HK-2 (cell line): ENCODE data around the gene PTTG2.
"Not testable (repeated sequence)": the region's sequence is repeated elsewhere in the genome, so short reads cannot be mapped to it uniquely, and the experiment has no call there.

Source experiments
- DNase-seq: peaks from one replicate; pipeline ENCODE4 v3.0.0-alpha.2; 2018; ENCODE audit not compliant: unreplicated experiment

The PTTG2 gene

GRCh38 chr4:37960098-37960497 lies at the start of gene PTTG2:
PTTG2 (plus strand) TSS chr4:37960398; CDS start chr4:37960435, 37 bp downstream.
- DNase-seq, result no peak

GRCh38 chr4:37914539-37914938 lies 45.7 kb upstream of the PTTG2 start:
- no peak for DNase-seq

DNA sequence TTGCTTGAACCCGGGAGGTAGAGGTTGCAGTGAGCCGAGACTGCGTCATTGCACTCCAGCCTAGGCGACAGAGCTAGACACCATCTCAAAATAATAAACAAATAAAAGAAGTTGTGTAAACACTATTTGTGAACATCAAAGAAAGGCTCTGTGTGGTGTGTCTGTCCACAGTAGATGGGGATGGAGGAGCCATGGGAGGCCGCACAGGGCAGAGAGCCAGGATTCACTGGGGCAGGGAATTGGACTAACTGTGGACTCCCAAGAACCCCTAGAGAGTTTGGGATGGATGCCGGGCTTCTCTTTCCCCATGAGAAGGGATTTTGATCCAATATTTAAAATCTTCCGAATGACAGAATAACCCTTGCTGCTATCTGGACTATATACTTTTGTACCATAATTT lies 42.8 kb upstream of the PTTG2 start:
- no peak for DNase-seq

- DNase-seq, result no peak
These were observed 41.5 kb upstream of the PTTG2 start for GRCh38 chr4:37918653-37919052.

GRCh38 chr4:37922328-37922727 lies 37.9 kb upstream of the PTTG2 start:
- DNase-seq, result no peak

DNA sequence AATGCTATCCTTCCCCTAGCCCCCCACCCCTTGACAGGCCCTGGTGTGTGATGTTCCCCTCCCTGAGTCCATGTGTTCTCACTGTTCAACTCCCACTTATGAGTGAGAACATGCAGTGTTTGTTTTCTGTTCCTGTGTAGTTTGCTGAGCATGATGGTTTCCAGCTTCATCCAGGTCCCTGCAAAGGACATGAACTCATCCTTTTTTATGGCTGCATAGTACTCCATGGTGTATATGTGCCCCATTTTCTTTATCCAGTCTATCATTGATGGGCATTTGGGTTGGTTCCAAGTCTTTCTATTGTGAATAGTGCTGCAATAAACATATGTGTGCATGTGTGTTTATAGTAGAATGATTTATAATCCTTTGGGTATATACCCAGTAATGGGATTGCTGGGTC lies 37.1 kb upstream of the PTTG2 start:
- not testable (repeated sequence) for DNase-seq

GRCh38 chr4:37924946-37925345 lies 35.3 kb upstream of the PTTG2 start:
- no peak for DNase-seq

DNA sequence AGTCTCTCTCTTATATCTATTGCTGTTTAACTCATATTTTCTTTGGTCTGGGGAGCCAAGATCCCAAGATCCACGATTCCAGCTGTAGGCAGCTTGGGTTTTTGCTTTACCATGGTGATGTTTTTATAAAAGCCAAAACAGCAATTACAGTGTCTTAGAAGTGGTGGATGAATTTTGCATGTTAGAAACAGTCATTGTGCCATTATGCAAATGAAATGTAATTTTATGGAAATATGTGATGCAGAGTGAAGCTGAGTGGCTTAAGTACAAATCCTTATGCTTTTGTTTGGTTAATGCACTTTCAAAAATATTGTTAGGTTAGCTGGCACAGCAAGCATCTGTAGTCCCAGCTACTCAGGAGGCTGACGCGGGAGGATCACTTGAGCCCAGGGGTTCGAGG lies 32.8 kb upstream of the PTTG2 start:
- no peak for DNase-seq

DNA sequence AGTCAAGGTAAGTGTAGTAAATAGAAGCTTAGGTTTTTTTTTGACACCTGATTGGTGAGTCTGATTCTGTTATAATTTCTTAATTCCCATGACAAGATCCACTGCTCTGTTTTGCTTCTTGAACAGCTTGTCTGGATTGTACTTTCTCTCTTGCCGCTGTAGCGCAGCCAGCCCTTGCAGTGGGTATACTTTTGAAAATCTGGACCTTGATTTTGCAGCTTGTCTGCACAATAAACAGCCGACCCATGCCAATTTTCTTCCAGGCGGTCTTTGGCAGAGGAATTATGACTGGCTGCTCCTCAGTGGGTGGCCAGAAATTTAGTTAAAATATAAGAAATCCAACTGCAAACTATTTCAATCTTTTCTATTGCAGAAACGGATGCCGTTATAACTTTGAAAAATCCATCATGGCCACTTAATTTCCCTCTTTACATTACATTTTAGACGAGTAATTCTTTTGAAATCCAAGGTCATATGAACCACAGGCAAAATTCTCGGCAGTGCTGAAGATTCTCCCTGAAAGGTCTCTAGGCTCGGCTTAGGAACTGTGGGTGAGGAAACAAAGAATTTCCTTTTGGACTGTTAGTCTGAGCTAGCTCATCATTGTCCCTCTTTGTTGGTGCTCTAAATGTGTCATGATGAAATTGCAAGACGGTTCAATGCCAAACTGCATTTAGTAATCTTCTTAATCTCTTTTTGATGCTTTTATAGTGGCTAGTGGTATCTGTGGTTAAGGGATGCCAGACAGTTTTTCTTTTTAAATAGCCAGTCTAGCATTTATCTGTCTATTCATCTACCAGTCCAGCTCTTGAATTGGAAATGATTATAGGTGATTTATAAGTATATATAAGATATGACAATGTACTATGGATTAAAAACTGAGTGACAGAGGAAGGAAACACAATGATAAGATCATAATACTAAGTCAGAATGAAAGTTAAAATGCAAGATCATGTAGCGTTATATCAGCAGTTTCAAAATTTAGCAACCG lies 31.5 kb upstream of the PTTG2 start:
- no peak for DNase-seq

- no peak for DNase-seq
These were observed 26.1 kb upstream of the PTTG2 start for GRCh38 chr4:37934096-37934495.

GRCh38 chr4:37934609-37935008 lies 25.6 kb upstream of the PTTG2 start:
- DNase-seq, result no peak

GRCh38 chr4:37935026-37935425 lies 25.2 kb upstream of the PTTG2 start:
- no peak for DNase-seq

DNA sequence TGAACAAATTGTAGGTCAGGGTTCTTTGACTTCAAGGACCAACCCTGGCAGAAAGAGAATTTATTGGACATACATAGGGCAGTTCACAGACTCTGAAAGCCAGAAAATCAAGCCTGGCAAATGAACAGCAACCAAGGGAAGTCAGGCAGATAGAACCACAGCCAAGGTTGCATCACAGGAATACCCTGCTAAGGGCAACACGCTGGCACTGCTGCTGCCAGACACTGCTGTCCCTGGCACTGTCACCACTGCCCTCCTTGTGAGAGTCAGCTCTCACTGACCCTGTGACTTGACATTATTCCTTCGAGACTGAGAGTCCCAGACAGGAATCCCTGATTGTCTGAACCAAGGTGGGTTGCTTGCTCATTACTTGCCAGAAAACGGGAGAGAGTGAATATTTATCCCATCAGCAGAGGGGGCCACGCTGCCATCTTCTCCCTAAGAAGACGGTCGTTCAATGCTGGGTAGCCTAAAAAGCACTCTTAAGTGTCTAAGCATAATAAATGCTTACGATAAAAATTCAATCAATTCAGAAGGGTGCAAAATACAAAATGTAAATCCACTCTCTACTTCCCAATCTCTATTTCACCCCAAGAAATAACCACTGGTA lies 23.2 kb upstream of the PTTG2 start:
- no peak for DNase-seq

GRCh38 chr4:37938208-37938607 lies 22.0 kb upstream of the PTTG2 start:
- DNase-seq, result no peak

DNA sequence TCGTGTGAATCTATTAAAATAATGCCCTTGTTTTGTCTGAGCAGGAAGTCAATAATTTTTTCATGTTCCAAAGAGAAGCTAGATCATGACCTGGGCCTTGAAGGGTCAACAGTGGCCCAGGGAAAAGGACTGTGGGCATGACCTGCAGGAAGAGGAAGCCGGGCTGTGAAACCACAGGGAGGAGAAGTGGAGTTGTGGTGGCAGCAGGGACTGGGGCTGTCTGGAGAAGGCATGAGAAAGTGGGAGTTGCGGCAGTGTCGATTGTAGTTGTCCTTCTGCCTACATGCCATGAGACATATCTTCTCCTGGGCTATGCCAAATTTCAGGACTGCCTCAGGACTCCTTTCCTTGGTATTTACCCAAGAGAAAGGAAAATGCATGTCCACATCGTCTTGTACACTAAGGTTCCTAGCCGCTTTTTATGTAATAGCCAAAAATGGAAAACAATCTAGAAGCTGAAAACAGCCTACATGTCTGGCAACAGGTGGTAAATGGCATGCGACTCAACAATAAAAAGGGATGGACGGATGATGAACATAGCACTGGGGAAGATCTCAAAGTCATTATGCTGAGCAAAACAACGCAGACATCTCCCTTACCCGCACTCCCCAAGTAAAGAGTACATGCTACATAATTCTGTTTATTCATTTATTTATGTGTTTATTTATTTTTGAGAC lies 13.6 kb upstream of the PTTG2 start:
- DNase-seq, result no peak

GRCh38 chr4:37948542-37948941 lies 11.7 kb upstream of the PTTG2 start:
- DNase-seq, result no peak

- DNase-seq, result no peak
These were observed 10.4 kb upstream of the PTTG2 start for GRCh38 chr4:37949636-37950426.

- DNase-seq, result no peak
These were observed 8.5 kb upstream of the PTTG2 start for GRCh38 chr4:37951461-37952352.

- DNase-seq, result no peak
These were observed 7.0 kb upstream of the PTTG2 start for GRCh38 chr4:37953156-37953555.

DNA sequence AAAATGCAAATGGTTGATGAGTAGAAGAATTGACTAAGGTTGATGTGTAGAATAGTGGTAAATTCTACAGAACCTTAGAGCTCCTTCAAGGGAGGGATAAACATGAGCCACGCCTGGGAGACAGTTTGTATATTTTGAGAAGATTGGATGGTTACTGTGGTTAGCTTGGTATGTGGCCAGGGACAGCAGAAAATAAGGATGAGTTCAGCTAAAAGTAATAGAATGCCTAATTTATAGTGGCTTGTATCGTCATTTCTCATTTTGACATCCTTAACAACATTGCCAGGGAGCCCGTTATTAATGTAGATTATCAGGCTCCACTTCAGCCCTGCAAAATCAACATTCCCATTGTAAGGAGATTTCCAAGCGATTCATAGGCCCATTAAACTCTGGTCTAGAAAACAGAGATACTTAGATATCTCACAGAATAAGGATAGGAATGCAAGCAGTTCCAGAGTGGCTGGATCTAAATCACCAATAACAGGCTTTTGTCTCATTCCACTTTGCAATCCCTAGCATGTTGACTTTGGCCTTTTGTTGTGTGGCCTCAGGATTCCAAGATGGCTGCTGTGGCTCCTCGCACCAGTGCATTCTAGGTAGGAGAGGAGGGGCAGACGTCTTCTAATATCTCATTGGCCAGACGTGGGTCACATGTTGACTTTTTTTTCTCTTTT lies 6.4 kb upstream of the PTTG2 start:
- no peak for DNase-seq
